GM21528 (cell line): Measurements from ENCODE around the gene EDN1.
A peak's percentile ranks its signal among the peaks of the same experiment; 100 is the strongest.
"Not testable (repeated sequence)": the region's sequence is repeated elsewhere in the genome, so short reads cannot be mapped to it uniquely, and the experiment has no call there.

ENCODE experiments used
- ATAC-seq: cut with Tn5 transposase; IDR thresholded peaks from one replicate; pipeline ENCODE4 v1.9.1; 2021; ENCODE audit warnings: mild to moderate bottlenecking, moderate library complexity; ENCODE audit not compliant: unreplicated experiment, low FRiP score

The EDN1 gene

GRCh38 chr6:12318749-12319148, 28.6 kb downstream of the EDN1 start:
- no peak for ATAC-seq

DNA sequence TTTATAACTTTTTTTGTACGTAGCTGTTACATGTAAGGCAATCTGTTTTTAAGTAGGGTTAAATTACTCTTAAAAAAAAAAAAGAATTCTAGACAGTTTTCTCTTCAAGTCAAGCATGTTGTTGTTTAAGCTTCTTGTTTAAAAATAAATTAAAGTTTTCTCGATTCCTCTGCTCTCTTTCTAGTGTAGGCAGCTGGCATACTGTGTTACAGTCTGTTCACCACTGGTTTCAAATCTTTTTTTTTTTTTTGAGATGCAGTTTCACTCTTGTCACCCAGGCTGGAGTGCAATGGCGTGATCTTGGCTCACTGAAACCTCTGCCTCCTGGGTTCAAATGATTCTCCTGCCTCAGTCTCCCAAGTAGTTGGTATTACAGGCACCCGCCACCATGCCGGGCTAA, 29.9 kb downstream of the EDN1 start:
- not testable (repeated sequence) for ATAC-seq

DNA sequence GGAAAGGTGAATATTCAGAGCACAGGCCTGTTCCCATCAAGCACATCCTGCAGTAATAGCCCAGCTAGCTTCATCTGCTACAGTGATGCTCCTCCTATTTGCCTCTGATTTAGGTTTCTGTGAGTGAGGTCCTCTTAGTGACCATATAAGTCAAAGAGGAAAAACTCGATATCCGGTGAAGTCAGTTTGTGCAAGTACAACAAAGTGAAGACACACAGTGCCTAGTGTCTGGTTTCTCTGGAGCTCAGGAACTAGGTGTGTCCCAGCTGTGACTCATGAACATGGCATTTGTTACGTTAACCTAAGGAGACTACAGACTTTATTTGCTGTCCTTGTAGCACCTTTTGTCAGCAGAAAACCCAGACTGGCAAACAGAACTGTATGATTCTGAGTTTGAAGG, 33.9 kb downstream of the EDN1 start:
- ATAC-seq = no peak

DNA sequence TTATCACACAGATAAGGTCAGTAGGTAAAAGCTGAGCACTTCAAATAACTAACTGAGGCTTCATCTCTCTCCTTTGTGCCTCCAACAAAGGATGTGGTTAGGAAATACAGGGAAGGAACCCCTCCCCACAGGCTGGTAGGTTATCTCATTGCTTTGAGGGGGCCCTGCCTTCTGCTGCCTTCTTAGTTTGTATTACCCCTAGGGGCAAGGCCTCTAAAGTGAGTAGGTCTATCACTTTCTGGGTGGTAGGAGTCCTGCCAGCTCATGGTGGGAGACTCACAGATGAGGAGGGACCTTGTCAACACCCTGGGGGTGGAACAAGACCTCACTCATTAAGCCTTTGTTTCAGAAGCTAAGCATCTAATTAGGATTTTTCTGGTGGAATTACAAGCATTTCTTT, 34.6 kb downstream of the EDN1 start:
- no peak for ATAC-seq

- ATAC-seq = no peak
Observed at GRCh38 chr6:12325872-12326271, 35.7 kb downstream of the EDN1 start.

GRCh38 chr6:12327391-12327790, 37.2 kb downstream of the EDN1 start:
- ATAC-seq = no peak

DNA sequence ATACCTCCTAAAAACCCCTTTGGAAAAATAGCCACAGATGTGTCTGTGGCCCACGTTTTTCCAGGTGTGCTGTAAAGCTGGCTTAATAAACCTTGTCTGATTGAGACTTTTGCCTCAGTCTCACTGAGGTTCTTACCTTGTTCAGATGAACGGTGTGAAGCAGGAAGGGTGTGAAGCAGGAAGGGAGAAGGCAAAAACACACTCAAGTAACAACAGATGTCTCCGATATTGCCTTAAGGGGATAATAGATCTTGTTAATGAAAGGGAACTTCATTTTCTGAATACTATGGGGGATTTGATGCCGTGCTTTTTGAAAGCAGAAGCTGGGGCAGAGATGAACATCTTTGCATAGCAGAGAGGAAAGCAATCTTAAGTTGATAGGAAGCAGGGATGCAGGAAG, 37.8 kb downstream of the EDN1 start:
- ATAC-seq = no peak

GRCh38 chr6:12328701-12329100, 38.5 kb downstream of the EDN1 start:
- no peak for ATAC-seq

- ATAC-seq = no peak
Observed at GRCh38 chr6:12331474-12331873, 41.3 kb downstream of the EDN1 start.

- no peak for ATAC-seq
Observed at GRCh38 chr6:12331951-12332749, 42.0 kb downstream of the EDN1 start.

DNA sequence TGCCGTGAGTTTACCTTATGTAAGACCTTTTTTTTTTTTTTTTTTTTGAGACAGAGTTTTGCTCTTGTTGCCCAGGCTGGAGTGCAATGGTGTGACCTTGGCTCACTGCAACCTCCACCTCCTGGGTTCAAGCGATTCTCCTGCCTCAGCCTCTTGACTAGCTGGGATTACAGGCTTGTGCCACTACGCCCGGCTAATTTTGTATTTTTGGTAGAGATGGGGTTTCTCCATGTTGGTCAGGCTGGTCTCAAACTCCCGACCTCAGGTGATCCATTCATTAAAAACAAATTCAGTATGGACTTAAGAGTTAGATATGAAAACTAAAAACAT, 42.6 kb downstream of the EDN1 start:
- ATAC-seq = not testable (repeated sequence)

- no peak for ATAC-seq
Observed at GRCh38 chr6:12333128-12333527, 43.0 kb downstream of the EDN1 start.

- no peak for ATAC-seq
Observed at GRCh38 chr6:12334526-12335130, 44.5 kb downstream of the EDN1 start.

GRCh38 chr6:12335131-12335527, 45.0 kb downstream of the EDN1 start:
- peak; percentile 50 for ATAC-seq

- ATAC-seq = peak; percentile 49
Observed at GRCh38 chr6:12335717-12336116, 45.6 kb downstream of the EDN1 start.

- ATAC-seq = no peak
Observed at GRCh38 chr6:12336121-12336971, 46.2 kb downstream of the EDN1 start.

DNA sequence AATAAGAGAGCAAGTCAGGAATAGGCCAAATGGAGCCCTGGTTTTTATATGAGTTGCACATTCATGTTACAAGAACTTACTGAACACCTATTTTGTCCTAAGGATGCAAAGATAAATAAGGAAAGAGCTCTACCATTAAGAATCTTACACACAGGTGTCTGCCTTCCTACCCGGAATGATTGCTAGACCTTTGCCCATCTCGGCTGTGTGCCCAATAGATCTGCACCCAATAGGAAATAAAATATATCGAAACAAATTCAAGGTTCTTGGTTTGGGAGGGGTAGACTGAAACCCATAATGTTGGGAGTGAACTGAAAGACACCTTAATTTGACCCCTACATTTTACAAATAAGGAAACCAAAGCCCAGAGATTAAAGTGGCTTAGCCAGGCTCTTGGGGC, 48.9 kb downstream of the EDN1 start:
- no peak for ATAC-seq

DNA sequence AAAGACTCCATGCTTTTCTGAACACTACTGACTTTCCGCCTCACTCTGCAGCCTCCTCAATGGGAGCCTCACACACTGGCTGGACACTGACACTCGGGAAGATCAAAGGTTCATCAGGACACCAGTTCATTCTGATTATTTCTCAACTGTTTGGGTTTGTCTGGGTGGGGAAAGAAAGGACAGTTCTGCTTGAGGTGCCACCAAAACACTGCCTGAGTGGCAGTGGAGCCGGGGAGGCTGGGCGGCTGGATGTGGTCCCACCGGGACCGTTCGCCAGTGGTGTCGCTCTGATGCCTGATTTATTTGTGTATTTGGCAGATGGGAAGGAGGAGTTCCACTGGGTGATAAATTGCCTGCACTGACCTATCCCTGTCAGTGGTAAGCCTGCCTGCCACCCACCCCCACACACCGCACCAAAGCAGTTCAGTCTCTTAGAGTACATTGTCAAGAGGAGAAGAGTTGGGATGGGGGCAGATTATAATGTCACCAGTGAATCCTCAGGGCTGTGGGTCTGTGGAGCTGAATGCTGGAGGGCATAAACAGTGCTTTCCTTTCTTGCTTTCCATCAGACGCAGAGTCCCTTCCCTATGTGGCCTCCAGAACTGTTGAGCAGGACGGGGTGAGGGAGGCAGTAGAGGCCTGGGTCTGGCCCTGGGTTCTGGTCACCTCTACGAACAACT, 49.8 kb downstream of the EDN1 start:
- ATAC-seq = no peak

- no peak for ATAC-seq
Observed at GRCh38 chr6:12340488-12340818, 50.3 kb downstream of the EDN1 start.

GRCh38 chr6:12342664-12343063, 52.5 kb downstream of the EDN1 start:
- ATAC-seq = no peak

- ATAC-seq = no peak
Observed at GRCh38 chr6:12343122-12343439, 52.9 kb downstream of the EDN1 start.
